ENCODE measurements around the gene GPC4.

The GPC4 gene

GRCh38 chrX:133454924-133455323 lies 39.6 kb upstream of the GPC4 start (continued):
- TF ChIP-seq, protein P1, sequence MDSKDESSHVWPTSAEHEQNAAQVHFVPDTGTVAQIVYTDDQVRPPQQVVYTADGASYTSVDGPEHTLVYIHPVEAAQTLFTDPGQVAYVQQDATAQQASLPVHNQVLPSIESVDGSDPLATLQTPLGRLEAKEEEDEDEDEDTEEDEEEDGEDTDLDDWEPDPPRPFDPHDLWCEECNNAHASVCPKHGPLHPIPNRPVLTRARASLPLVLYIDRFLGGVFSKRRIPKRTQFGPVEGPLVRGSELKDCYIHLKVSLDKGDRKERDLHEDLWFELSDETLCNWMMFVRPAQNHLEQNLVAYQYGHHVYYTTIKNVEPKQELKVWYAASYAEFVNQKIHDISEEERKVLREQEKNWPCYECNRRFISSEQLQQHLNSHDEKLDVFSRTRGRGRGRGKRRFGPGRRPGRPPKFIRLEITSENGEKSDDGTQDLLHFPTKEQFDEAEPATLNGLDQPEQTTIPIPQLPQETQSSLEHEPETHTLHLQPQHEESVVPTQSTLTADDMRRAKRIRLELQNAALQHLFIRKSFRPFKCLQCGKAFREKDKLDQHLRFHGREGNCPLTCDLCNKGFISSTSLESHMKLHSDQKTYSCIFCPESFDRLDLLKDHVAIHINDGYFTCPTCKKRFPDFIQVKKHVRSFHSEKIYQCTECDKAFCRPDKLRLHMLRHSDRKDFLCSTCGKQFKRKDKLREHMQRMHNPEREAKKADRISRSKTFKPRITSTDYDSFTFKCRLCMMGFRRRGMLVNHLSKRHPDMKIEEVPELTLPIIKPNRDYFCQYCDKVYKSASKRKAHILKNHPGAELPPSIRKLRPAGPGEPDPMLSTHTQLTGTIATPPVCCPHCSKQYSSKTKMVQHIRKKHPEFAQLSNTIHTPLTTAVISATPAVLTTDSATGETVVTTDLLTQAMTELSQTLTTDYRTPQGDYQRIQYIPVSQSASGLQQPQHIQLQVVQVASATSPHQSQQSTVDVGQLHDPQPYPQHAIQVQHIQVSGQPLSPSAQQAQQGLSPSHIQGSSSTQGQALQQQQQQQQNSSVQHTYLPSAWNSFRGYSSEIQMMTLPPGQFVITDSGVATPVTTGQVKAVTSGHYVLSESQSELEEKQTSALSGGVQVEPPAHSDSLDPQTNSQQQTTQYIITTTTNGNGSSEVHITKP (tag by site-specific recombination; IDR thresholded peaks at IDR 0.05): no peak
- TF ChIP-seq ZNF148 (tag by site-specific recombination; IDR thresholded peaks at IDR 0.05; ENCODE audit: borderline replicate concordance) (no peak), ZNF274 (IDR thresholded peaks at IDR 0.05; ENCODE audit: low read length) (no peak), ZNF274 (tag by site-specific recombination; IDR thresholded peaks at IDR 0.05; ENCODE audit: borderline replicate concordance) (no peak)

DNA sequence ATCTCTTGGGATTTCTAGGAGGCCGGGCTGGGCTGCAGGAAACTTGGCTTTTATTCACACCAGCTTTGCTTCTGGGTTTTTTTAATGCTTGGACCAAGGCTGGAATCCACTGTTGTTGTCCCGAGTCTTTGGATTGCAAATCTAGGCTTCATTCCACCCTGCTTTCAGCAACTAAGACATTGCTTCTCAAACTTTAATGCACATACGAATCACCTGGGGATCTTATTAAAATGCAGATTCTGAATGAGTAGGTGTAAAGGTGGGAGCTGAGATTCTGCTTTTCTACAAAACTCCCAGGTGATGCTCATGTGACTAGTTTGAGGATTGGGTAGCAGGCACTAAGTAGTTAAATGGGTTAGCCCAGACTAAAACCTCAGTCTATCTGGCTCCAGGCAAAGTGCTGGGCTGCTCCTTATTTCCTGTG lies 39.2 kb upstream of the GPC4 start:
- no peaks in the 10 kb centered on the region for H3K36me3 ChIP-seq (ENCODE audit: control insufficient read depth in 2 of 2, insufficient read depth in 1 of 2, low read length in 2 of 2)
- H3K27ac ChIP-seq (ENCODE audit: extremely low read depth, low read depth, low read length): no peak overlapping the region
- H3K9me3 ChIP-seq (ENCODE audit: control insufficient read depth, insufficient read depth, low read depth, low read length): no peaks in the 10 kb centered on the region
- H3K4me1 ChIP-seq (ENCODE audit: control insufficient read depth, insufficient read depth, low read length): no peaks in the 10 kb centered on the region
- no peak overlapping the region for H3K4me3 ChIP-seq (ENCODE audit: low read depth, low read length)
- no peak for TF ChIP-seq PATZ1 (tag by site-specific recombination; IDR thresholded peaks at IDR 0.05)
- TF ChIP-seq ZNF701 (tag by site-specific recombination; IDR thresholded peaks at IDR 0.05): no peak
- TF ChIP-seq ZBTB17 (tag by site-specific recombination; IDR thresholded peaks at IDR 0.05): no peak
- TF ChIP-seq ZNF548 (tag by site-specific recombination; IDR thresholded peaks at IDR 0.05): no peak
- TF ChIP-seq, protein P2, sequence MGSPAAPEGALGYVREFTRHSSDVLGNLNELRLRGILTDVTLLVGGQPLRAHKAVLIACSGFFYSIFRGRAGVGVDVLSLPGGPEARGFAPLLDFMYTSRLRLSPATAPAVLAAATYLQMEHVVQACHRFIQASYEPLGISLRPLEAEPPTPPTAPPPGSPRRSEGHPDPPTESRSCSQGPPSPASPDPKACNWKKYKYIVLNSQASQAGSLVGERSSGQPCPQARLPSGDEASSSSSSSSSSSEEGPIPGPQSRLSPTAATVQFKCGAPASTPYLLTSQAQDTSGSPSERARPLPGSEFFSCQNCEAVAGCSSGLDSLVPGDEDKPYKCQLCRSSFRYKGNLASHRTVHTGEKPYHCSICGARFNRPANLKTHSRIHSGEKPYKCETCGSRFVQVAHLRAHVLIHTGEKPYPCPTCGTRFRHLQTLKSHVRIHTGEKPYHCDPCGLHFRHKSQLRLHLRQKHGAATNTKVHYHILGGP (tag by site-specific recombination; IDR thresholded peaks at IDR 0.05): no peak
- no peak for TF ChIP-seq KLF9 (tag by site-specific recombination; IDR thresholded peaks at IDR 0.05; ENCODE audit: low read depth)
- TF ChIP-seq SP3 (tag by site-specific recombination; IDR thresholded peaks at IDR 0.05): no peak
- no peak for TF ChIP-seq MZF1 (tag by site-specific recombination; IDR thresholded peaks at IDR 0.05; ENCODE audit: borderline replicate concordance)
- no peak for TF ChIP-seq YY1 (tag by site-specific recombination; IDR thresholded peaks at IDR 0.05)
- ChIA-PET POLR2A (no interaction called here), CTCF (no interaction called here)

GRCh38 chrX:133448512-133449076 lies 33.3 kb upstream of the GPC4 start:
- ChIA-PET POLR2A (no interaction called here), CTCF (no interaction called here)
- Histone ChIP-seq H3K4me3 (ENCODE audit: low read depth, low read length) (no peak overlapping the region), H3K27ac (ENCODE audit: extremely low read depth, low read depth, low read length) (no peak overlapping the region), H3K9me3 (ENCODE audit: control insufficient read depth, insufficient read depth, low read depth, low read length) (no peaks in the 10 kb centered on the region), H3K4me1 (ENCODE audit: control insufficient read depth, insufficient read depth, low read length) (no peaks in the 10 kb centered on the region), H3K36me3 (ENCODE audit: control insufficient read depth in 2 of 2, insufficient read depth in 1 of 2, low read length in 2 of 2) (no peaks in the 10 kb centered on the region)
- TF ChIP-seq ZNF394 (tag by site-specific recombination; IDR thresholded peaks at IDR 0.05; ENCODE audit: borderline replicate concordance): no peak
- TF ChIP-seq ZNF133 (tag by site-specific recombination; IDR thresholded peaks at IDR 0.05): no peak
- no peak for TF ChIP-seq ZBTB7A (tag by site-specific recombination; IDR thresholded peaks at IDR 0.05; ENCODE audit: low read depth)
- TF ChIP-seq GFI1B (tag by site-specific recombination; IDR thresholded peaks at IDR 0.05): no peak
- no peak for TF ChIP-seq ZNF112 (tag by site-specific recombination; IDR thresholded peaks at IDR 0.05)
- TF ChIP-seq SCRT1 (tag by site-specific recombination; IDR thresholded peaks at IDR 0.05; ENCODE audit: borderline replicate concordance): no peak
- TF ChIP-seq ZNF747 (tag by site-specific recombination; IDR thresholded peaks at IDR 0.05): no peak
- TF ChIP-seq ZNF114 (tag by site-specific recombination; IDR thresholded peaks at IDR 0.05): no peak
- TF ChIP-seq ZNF157 (tag by site-specific recombination; IDR thresholded peaks at IDR 0.05): no peak
- no peak for TF ChIP-seq KLF1 (tag by site-specific recombination; IDR thresholded peaks at IDR 0.05)
- TF ChIP-seq MYNN (tag by site-specific recombination; IDR thresholded peaks at IDR 0.05; ENCODE audit: borderline replicate concordance): no peak
- no peak for TF ChIP-seq KLF9 (tag by site-specific recombination; IDR thresholded peaks at IDR 0.05; ENCODE audit: low read depth)

Measured in HEK293 (cell line).